Measurements from ENCODE around the gene ATP9B.

Gene ATP9B

GRCh38 chr18:79068937-79069716 is at the start of gene ATP9B:
TSS of gene ATP9B (plus strand) at chr18:79069394. CDS start at chr18:79069411, 17 bp downstream.
- peak; percentile 99 for DNase-seq

GRCh38 chr18:79019881-79020280 is 49.3 kb upstream of the ATP9B start:
- no peak for DNase-seq

GRCh38 chr18:79022603-79023002 is 46.6 kb upstream of the ATP9B start:
- DNase-seq = no peak

- DNase-seq = no peak
These were observed 42.7 kb upstream of the ATP9B start for GRCh38 chr18:79026491-79026890.

GRCh38 chr18:79030680-79031079 is 38.5 kb upstream of the ATP9B start:
- no peak for DNase-seq

GRCh38 chr18:79042276-79042675 is 26.9 kb upstream of the ATP9B start:
- no peak for DNase-seq

- no peak for DNase-seq
These were observed 25.9 kb upstream of the ATP9B start for GRCh38 chr18:79043288-79043687.

- DNase-seq = no peak
These were observed 22.7 kb upstream of the ATP9B start for GRCh38 chr18:79046522-79046921.

- no peak for DNase-seq
These were observed 21.5 kb upstream of the ATP9B start for GRCh38 chr18:79047556-79048244.

- DNase-seq = no peak
These were observed 21.0 kb upstream of the ATP9B start for GRCh38 chr18:79048245-79048632.

- DNase-seq = no peak
These were observed 19.7 kb upstream of the ATP9B start for GRCh38 chr18:79049506-79049905.

- no peak for DNase-seq
These were observed 19.2 kb upstream of the ATP9B start for GRCh38 chr18:79050005-79050404.

GRCh38 chr18:79056827-79057367 is 12.3 kb upstream of the ATP9B start:
- no peak for DNase-seq

GRCh38 chr18:79058007-79058406 is 11.2 kb upstream of the ATP9B start:
- DNase-seq = no peak

GRCh38 chr18:79062806-79063205 is 6.4 kb upstream of the ATP9B start:
- no peak for DNase-seq

- DNase-seq = no peak
These were observed 5.0 kb upstream of the ATP9B start for GRCh38 chr18:79064228-79064627.

GRCh38 chr18:79065802-79066201 is 3.4 kb upstream of the ATP9B start:
- no peak for DNase-seq

GRCh38 chr18:79067611-79068010 is 1.6 kb upstream of the ATP9B start:
- DNase-seq = no peak

GRCh38 chr18:79068341-79068936 is 755 bp upstream of the ATP9B start:
- peak; percentile 52 for DNase-seq

- no peak for DNase-seq
These were observed 540 bp downstream of the ATP9B start for GRCh38 chr18:79069717-79070151.

- no peak for DNase-seq
These were observed 1.3 kb downstream of the ATP9B start for GRCh38 chr18:79070486-79070885.

- DNase-seq = no peak
These were observed 1.8 kb downstream of the ATP9B start for GRCh38 chr18:79071037-79071436.

GRCh38 chr18:79071503-79072210 is 2.5 kb downstream of the ATP9B start:
- no peak for DNase-seq

Measured in stimulated activated CD8-positive, alpha-beta memory T cell treated with anti-CD3 and anti-CD28 coated beads, Interleukin-4, amount 100 ng/mL, for 48 hours (primary cell).